ENCODE data around the gene DLG4. TPM values are rescaled to one million over a fixed set of nuclear protein-coding genes. Genes with fewer than 3 reads are reported as not detected.

DLG4 gene
- polyA plus RNA-seq, 1 experiment, result 10.2 TPM

GRCh38 chr17:7240375-7240774 lies 20.7 kb upstream of the DLG4 start:
- CTCF ChIA-PET, result interaction anchor here (1.0 kb wide), 1 partner anchor 55 kb away, joined by 3 read pairs; no protein-coding TSS in a partner anchor
- Histone ChIP-seq H3K4me3 (ENCODE audit: low read depth, low read length) (peak overlapping the region; percentile 97), H3K27me3 (ENCODE audit: control insufficient read depth, insufficient read depth, low read length) (no peaks in the 10 kb centered on the region), H3K9me3 (ENCODE audit: control insufficient read depth, insufficient read depth, low read length) (peaks cover 3% of the 10 kb centered on the region; the same call in 1 of the 2 replicates), H3K27ac (ENCODE audit: low read depth, low read length) (no peak overlapping the region)
- DNase-seq (ENCODE audit: low read depth, low spot score), result no peak
- POLR2A ChIA-PET, result no interaction called here
- TF ChIP-seq, protein P1, sequence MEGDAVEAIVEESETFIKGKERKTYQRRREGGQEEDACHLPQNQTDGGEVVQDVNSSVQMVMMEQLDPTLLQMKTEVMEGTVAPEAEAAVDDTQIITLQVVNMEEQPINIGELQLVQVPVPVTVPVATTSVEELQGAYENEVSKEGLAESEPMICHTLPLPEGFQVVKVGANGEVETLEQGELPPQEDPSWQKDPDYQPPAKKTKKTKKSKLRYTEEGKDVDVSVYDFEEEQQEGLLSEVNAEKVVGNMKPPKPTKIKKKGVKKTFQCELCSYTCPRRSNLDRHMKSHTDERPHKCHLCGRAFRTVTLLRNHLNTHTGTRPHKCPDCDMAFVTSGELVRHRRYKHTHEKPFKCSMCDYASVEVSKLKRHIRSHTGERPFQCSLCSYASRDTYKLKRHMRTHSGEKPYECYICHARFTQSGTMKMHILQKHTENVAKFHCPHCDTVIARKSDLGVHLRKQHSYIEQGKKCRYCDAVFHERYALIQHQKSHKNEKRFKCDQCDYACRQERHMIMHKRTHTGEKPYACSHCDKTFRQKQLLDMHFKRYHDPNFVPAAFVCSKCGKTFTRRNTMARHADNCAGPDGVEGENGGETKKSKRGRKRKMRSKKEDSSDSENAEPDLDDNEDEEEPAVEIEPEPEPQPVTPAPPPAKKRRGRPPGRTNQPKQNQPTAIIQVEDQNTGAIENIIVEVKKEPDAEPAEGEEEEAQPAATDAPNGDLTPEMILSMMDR (IDR thresholded peaks at IDR 0.05; ENCODE audit: low read depth, low read length), result no peak

- peak; percentile 99 for DNase-seq (ENCODE audit: low read depth, low spot score)
- no peaks in the 10 kb centered on the region for H3K27me3 ChIP-seq (ENCODE audit: control insufficient read depth, insufficient read depth, low read length)
- ChIA-PET POLR2A (interaction anchor here (0.6 to 1.3 kb wide), 4 partner anchors 17 to 69 kb away, joined by 3 to 10 read pairs (median 4); partner anchors contain the start of genes ACADVL and DLG4), CTCF (no interaction called here)
- peaks cover 3% of the 10 kb centered on the region; the same call in 1 of the 2 replicates for H3K9me3 ChIP-seq (ENCODE audit: control insufficient read depth, insufficient read depth, low read length)
- peak within 1 kb of the TSS; percentile 97 for H3K4me3 ChIP-seq (ENCODE audit: low read depth, low read length)
- peak within 1 kb of the TSS; percentile 70 for H3K27ac ChIP-seq (ENCODE audit: low read depth, low read length)
- TF ChIP-seq, protein P1 (IDR thresholded peaks at IDR 0.05; ENCODE audit: low read depth, low read length), result no peak
These were observed 19.7 kb upstream of the DLG4 start, which contains the start of gene PHF23 for GRCh38 chr17:7239091-7240027. Gene PHF23 (minus strand): TSS chr17:7239457. CDS start chr17:7239279, 178 bp downstream.

DNA sequence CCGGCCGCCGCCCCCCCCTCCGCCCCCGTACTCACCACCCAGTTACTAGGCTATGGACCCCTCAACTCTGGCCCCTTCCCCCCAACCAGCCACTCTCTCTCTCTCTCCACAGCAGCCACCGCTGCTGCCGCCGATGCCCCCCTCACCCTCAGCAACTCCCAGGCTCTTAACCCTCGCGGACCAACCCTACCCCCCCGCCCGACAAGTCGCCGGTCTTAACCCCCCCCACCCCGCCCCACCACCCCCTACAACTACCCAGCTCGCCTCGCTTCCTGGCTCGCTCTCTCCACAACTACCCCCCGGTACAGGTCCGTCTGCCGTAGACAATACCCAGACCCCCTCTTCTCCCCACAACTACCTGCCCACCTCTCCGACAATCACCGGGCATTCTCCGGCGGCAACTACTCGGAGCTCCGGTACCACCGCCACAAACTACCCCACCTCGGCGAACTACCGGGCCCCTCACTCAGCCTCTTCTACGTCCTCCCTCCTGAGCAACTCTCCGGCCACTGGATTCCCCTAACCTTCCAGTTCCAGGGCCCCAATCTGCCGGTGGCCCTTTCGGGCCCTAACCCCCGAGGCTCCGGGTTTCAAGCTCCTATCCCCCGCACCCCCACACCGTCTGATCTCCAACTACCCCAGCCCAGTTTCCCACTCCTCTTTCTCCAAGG lies 18.9 kb upstream of the DLG4 start:
- Histone ChIP-seq H3K27ac (ENCODE audit: low read depth, low read length) (peak overlapping the region; percentile 70), H3K27me3 (ENCODE audit: control insufficient read depth, insufficient read depth, low read length) (no peaks in the 10 kb centered on the region), H3K4me3 (ENCODE audit: low read depth, low read length) (peak overlapping the region; percentile 93), H3K9me3 (ENCODE audit: control insufficient read depth, insufficient read depth, low read length) (peaks cover 3% of the 10 kb centered on the region; the same call in 1 of the 2 replicates)
- ChIA-PET POLR2A (interaction anchor here (0.7 to 1.3 kb wide), 2 partner anchors 16 to 19 kb away, joined by 4 to 5 read pairs; partner anchors contain the start of genes ACADVL and DLG4), CTCF (no interaction called here)
- TF ChIP-seq, protein P1 (IDR thresholded peaks at IDR 0.05; ENCODE audit: low read depth, low read length), result no peak
- no peak for DNase-seq (ENCODE audit: low read depth, low spot score)

DNA sequence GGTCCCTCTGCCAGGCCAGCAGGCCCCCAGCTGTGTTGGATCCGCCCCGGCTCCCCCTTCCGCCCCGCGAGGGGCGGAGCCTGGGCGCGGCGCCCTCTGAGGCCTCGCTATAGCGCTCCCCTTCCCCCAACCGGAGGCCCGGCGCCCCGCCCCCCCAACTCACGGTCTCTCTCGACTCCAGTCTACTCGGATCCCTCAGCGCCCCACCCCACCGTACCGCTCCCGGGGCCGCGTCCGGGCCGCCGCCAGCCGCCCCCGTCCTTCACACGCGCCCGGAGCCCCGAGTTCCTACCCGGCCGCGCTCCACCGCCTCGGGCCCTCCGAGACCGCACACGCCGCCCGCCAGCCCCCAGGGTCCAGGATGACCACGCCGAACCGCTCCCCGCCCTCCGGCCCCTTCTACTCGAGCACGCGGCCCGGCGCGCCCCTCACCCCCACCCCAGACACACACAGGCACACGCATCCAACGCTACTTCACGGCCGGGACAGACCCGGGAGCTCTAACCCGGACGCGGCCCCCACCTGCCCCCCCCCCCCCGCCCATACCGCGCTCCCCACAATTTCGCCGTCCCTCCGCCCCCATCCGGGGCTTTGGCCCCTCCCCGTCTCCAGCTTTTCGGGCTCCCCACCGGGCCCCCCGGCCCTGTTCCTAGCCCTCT lies 18.3 kb upstream of the DLG4 start:
- CTCF ChIA-PET, result no interaction called here
- Histone ChIP-seq H3K9me3 (ENCODE audit: control insufficient read depth, insufficient read depth, low read length) (peaks cover 3% of the 10 kb centered on the region; the same call in 1 of the 2 replicates), H3K27me3 (ENCODE audit: control insufficient read depth, insufficient read depth, low read length) (no peaks in the 10 kb centered on the region), H3K4me3 (ENCODE audit: low read depth, low read length) (peak overlapping the region; percentile 93), H3K27ac (ENCODE audit: low read depth, low read length) (peak overlapping the region; percentile 57)
- TF ChIP-seq, protein P1 (IDR thresholded peaks at IDR 0.05; ENCODE audit: low read depth, low read length), result no peak
- DNase-seq (ENCODE audit: low read depth, low spot score), result no peak
- POLR2A ChIA-PET, result interaction anchor here (0.7 to 1.3 kb wide), 2 partner anchors 16 to 18 kb away, joined by 4 to 5 read pairs; partner anchors contain the start of genes ACADVL and DLG4
